Naive B cell (primary cell): ENCODE data around the gene FAM72B. TPM values are rescaled to one million over a fixed set of nuclear protein-coding genes. Genes with fewer than 3 reads are reported as not detected.
"Not testable (repeated sequence)": the region's sequence is repeated elsewhere in the genome, so short reads cannot be mapped to it uniquely, and the experiment has no call there.

ENCODE experiments used
- ATAC-seq, 2 donors: fragments of 150-1000 bp; cut with Tn5 transposase; 2 replicates each; pipeline ENCODE4 v1.10.0; 2021; ENCODE audit warnings: low read depth in 2 of 2, mild to moderate bottlenecking in 2 of 2, moderate library complexity in 2 of 2
- DNase-seq: peaks from one replicate; pipeline ENCODE4 v3.0.0; 2022
- H3K27ac Mint-ChIP-seq, 6 donors: one replicate each; pipeline ENCODE4 v1.8.0; 2020 to 2022; ENCODE audit warnings: mild to moderate bottlenecking in 6 of 6, mixed read lengths in 6 of 6, moderate library complexity in 5 of 6, inconsistent platforms in 2 of 6
- H3K27me3 Mint-ChIP-seq, 3 donors: one replicate each; pipeline ENCODE4 v1.8.0; 2021 to 2022; ENCODE audit warnings: mixed read lengths in 3 of 3, mild to moderate bottlenecking in 1 of 3
- H3K36me3 Mint-ChIP-seq, 2 donors: one replicate each; pipeline ENCODE4 v1.8.0; 2020 to 2022; ENCODE audit warnings: mixed read lengths in 2 of 2, inconsistent platforms in 1 of 2, mild to moderate bottlenecking in 1 of 2
- H3K4me1 Mint-ChIP-seq, 3 donors: one replicate each; pipeline ENCODE4 v1.8.0; 2020 to 2022; ENCODE audit warnings: mixed read lengths in 3 of 3, inconsistent platforms in 1 of 3, mild to moderate bottlenecking in 1 of 3, moderate library complexity in 1 of 3
- H3K4me3 Mint-ChIP-seq, 8 donors: one replicate each; pipeline ENCODE4 v1.8.0; 2020 to 2022; ENCODE audit warnings: mild to moderate bottlenecking in 8 of 8, mixed read lengths in 8 of 8, moderate library complexity in 8 of 8, inconsistent platforms in 2 of 8
- H3K9me3 Mint-ChIP-seq, 7 donors: one replicate each; pipeline ENCODE4 v1.8.0; 2020 to 2022; ENCODE audit warnings: mixed read lengths in 7 of 7, mild to moderate bottlenecking in 5 of 7, inconsistent platforms in 2 of 7, moderate library complexity in 1 of 7
- polyA plus RNA-seq, 6 donors: library from polyadenylated mRNA; unstranded; fragments of 300-500 nt; fragmentation: Illumina TruSeq; gene quantifications; one replicate each; pipeline ENCODE4 v1.2.3, GENCODE V29; 2021; ENCODE audit warnings: low read depth in 6 of 6

FAM72B gene
- polyA plus RNA-seq, 6 donors from 2014 or later = 1.5 TPM; not detected in 5

DNA sequence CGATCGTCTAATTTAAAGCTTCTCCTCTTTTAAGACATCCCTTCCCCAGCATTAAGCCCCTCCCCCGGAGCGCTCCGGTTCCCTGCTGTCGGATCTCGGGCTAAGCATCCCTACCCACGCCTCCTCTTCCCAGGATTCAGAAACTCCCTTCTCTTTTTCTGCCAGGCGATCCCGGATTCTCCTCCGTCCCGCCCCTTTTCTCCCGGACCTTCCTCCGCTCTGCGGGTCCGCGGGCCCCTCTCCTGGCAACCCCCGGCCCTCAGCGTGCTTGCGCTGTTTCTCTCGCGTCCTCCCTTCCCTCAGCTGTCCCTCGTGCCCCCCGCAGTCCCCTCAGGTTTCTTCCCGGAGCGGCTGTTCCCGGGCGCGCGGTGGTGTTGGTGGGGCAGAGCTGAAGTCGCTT is 273 bp downstream of the FAM72B start:
- peak; percentile 3 for DNase-seq
- peak overlapping the region in 3 of 8 donors; percentile 12 to 98 (median 59) for H3K4me3 Mint-ChIP-seq
- H3K27ac Mint-ChIP-seq, H3K4me1 Mint-ChIP-seq, H3K27me3 Mint-ChIP-seq, H3K9me3 Mint-ChIP-seq, H3K36me3 Mint-ChIP-seq, ATAC-seq: not testable (repeated sequence)

- DNase-seq, ATAC-seq, H3K4me3 Mint-ChIP-seq, H3K27me3 Mint-ChIP-seq, H3K36me3 Mint-ChIP-seq, H3K4me1 Mint-ChIP-seq, H3K9me3 Mint-ChIP-seq, H3K27ac Mint-ChIP-seq: not testable (repeated sequence)
Observed at GRCh38 chr1:121178197-121178596, 5.9 kb downstream of the FAM72B start.

GRCh38 chr1:121176649-121177048 is 7.5 kb downstream of the FAM72B start:
- not testable (repeated sequence) for DNase-seq, H3K4me3 Mint-ChIP-seq, H3K9me3 Mint-ChIP-seq, H3K27me3 Mint-ChIP-seq, H3K4me1 Mint-ChIP-seq, H3K27ac Mint-ChIP-seq, H3K36me3 Mint-ChIP-seq, ATAC-seq

GRCh38 chr1:121168152-121168668 is 15.9 kb downstream of the FAM72B start:
- ATAC-seq, H3K4me1 Mint-ChIP-seq, H3K27me3 Mint-ChIP-seq, DNase-seq, H3K27ac Mint-ChIP-seq, H3K4me3 Mint-ChIP-seq, H3K9me3 Mint-ChIP-seq, H3K36me3 Mint-ChIP-seq: not testable (repeated sequence)

- not testable (repeated sequence) for ATAC-seq, H3K36me3 Mint-ChIP-seq, DNase-seq, H3K4me1 Mint-ChIP-seq, H3K27ac Mint-ChIP-seq, H3K9me3 Mint-ChIP-seq, H3K27me3 Mint-ChIP-seq, H3K4me3 Mint-ChIP-seq
Observed at GRCh38 chr1:121167225-121167738, 16.9 kb downstream of the FAM72B start.

GRCh38 chr1:121165296-121165695 is 18.8 kb downstream of the FAM72B start:
- not testable (repeated sequence) for H3K9me3 Mint-ChIP-seq, DNase-seq, ATAC-seq, H3K4me1 Mint-ChIP-seq, H3K27me3 Mint-ChIP-seq, H3K4me3 Mint-ChIP-seq, H3K27ac Mint-ChIP-seq, H3K36me3 Mint-ChIP-seq

GRCh38 chr1:121163850-121164757 is 20.0 kb downstream of the FAM72B start:
- not testable (repeated sequence) for DNase-seq, H3K27me3 Mint-ChIP-seq, H3K36me3 Mint-ChIP-seq, H3K27ac Mint-ChIP-seq, H3K4me1 Mint-ChIP-seq, H3K4me3 Mint-ChIP-seq, H3K9me3 Mint-ChIP-seq, ATAC-seq

GRCh38 chr1:121161199-121161901 is 22.8 kb downstream of the FAM72B start:
- H3K4me1 Mint-ChIP-seq, DNase-seq, H3K4me3 Mint-ChIP-seq, H3K27ac Mint-ChIP-seq, ATAC-seq, H3K36me3 Mint-ChIP-seq, H3K9me3 Mint-ChIP-seq, H3K27me3 Mint-ChIP-seq: not testable (repeated sequence)

- H3K27ac Mint-ChIP-seq, H3K36me3 Mint-ChIP-seq, H3K4me3 Mint-ChIP-seq, H3K27me3 Mint-ChIP-seq, DNase-seq, H3K9me3 Mint-ChIP-seq, ATAC-seq, H3K4me1 Mint-ChIP-seq: not testable (repeated sequence)
Observed at GRCh38 chr1:121160118-121160517, 24.0 kb downstream of the FAM72B start.

DNA sequence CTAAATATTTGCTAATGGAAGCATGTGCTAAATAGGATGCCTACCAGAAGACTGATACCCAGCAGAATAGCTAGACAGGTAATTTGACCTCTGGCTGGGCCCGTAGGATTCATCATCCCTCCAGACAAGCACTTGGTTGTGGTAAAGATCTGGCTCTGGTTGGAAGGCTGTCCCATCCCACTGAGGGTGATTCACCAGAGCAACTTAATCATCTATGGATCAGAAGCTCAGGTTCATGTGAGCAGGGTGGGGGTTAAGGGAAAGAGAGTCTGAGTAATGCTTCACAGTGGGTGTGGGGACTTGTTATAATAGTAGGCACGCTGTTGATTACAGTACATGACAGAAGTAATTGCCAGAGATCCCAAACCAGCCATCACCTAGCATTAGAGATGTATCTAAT is 26.5 kb downstream of the FAM72B start:
- H3K4me1 Mint-ChIP-seq, DNase-seq, H3K36me3 Mint-ChIP-seq, H3K9me3 Mint-ChIP-seq, H3K27ac Mint-ChIP-seq, ATAC-seq, H3K27me3 Mint-ChIP-seq, H3K4me3 Mint-ChIP-seq: not testable (repeated sequence)

DNA sequence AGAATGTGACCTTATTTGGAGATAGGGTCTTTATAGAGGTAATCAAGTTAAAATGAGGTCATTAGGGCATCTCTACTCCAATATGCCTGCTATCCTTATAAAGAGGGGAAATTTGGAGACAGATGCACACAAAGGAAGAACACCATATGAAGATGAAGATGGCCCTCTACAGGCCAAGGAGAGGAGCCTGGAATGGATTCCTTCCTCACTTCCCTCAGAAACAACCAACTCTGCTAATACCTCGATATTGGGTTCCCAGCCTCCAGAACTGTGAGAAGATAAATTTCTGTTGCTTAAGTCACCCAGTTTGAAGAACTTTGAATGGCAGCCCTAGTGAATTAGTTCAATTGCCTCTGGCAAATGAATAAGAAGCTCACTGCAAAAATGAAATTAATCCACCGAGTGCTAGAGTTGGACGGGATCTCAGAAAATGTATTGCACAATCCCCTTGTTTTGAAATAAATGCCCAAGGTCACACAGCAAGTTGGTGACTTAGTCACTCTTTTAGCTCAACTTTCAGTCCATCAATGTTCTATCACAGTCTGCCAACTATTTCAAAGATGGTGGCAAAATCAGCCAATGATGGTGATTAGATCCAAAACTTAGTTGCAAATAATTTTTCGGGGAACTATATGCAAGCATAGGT is 27.1 kb downstream of the FAM72B start:
- not testable (repeated sequence) for H3K4me1 Mint-ChIP-seq, ATAC-seq, H3K36me3 Mint-ChIP-seq, H3K4me3 Mint-ChIP-seq, DNase-seq, H3K9me3 Mint-ChIP-seq, H3K27me3 Mint-ChIP-seq, H3K27ac Mint-ChIP-seq

- H3K9me3 Mint-ChIP-seq, H3K36me3 Mint-ChIP-seq, DNase-seq, H3K4me3 Mint-ChIP-seq, H3K4me1 Mint-ChIP-seq, H3K27me3 Mint-ChIP-seq, ATAC-seq, H3K27ac Mint-ChIP-seq: not testable (repeated sequence)
Observed at GRCh38 chr1:121155671-121156358, 28.3 kb downstream of the FAM72B start.

DNA sequence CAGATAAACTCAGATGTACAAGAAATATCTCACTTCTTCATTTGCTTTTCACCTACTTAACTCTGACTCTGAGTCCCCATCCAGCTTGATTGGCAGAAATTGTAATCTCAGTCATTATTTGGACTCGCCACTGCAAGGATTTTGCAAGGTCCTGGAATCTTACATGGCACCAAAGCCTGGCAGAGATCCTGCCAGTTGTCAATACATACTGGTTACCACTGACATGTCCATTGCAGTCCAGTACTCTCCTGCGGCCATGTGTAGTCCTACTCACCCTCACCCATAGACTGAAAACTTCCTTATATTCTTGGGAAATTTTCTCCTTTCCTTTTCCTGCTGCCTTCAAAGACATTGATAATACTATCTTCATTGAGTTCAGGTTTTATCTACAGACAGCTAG is 29.3 kb downstream of the FAM72B start:
- H3K9me3 Mint-ChIP-seq, H3K4me3 Mint-ChIP-seq, H3K27me3 Mint-ChIP-seq, DNase-seq, ATAC-seq, H3K36me3 Mint-ChIP-seq, H3K27ac Mint-ChIP-seq, H3K4me1 Mint-ChIP-seq: not testable (repeated sequence)
